Measurements from ENCODE around the gene NEGR1.

GRCh38 chr1:71357708-71358107, 924.6 kb downstream of the NEGR1 start:
- TF ChIP-seq POLR2A (IDR thresholded peaks at IDR 0.05) (no peak), POLR2AphosphoS5 (IDR thresholded peaks at IDR 0.05) (no peak)

Data from gastroesophageal sphincter (tissue), 2 donors.